Panc1 (cell line): ENCODE results near the gene SLC40A1. TPM values are rescaled to one million over a fixed set of nuclear protein-coding genes. Genes with fewer than 3 reads are reported as not detected.

Experiments used
- ATAC-seq: fragments of 200-7000 bp; cut with Tn5 transposase; 2 replicates; pipeline ENCODE4 v1.9.1; 2020; ENCODE audit warnings: mild to moderate bottlenecking, moderate library complexity
- BruUV-seq: library from RNA; stranded (reverse); fragments of 400-500 nt; replicated peaks from 2 replicates; lab custom pipeline; 2021; lab: Mats Ljungman, UMichigan
- CTCF ChIA-PET: fragments of 300-600 bp; sonication (Branson Sonifier 250); formaldehyde crosslinking; loops from one replicate; lab custom pipeline; 2022; ENCODE audit warnings: antibody characterized with exemption; lab: Charles Lee
- POLR2A ChIA-PET: fragments of 300-600 bp; sonication (Branson Sonifier 250); formaldehyde crosslinking; loops from one replicate; lab custom pipeline; 2022; ENCODE audit warnings: antibody characterized with exemption; lab: Charles Lee
- DNase-seq: peaks from one replicate; pipeline ENCODE4 v3.0.0-alpha.2; 2010; ENCODE audit warnings: low read depth, low spot score
- H3K27ac ChIP-seq: 2 replicates; pipeline ENCODE4 v1.5.1; 2011; ENCODE audit warnings: mild to moderate bottlenecking, low read length, inconsistent platforms
- H3K27me3 ChIP-seq: fragments of 200-500 bp; sonication (Bioruptor generic); 2 replicates; pipeline ENCODE4 v1.6.0; 2014; ENCODE audit warnings: low read length, inconsistent platforms; ENCODE audit not compliant: control insufficient read depth, insufficient read depth
- H3K36me3 ChIP-seq: fragments of 200-500 bp; sonication (Bioruptor generic); 2 replicates; pipeline ENCODE4 v1.5.1; 2014; ENCODE audit warnings: inconsistent platforms, mild to moderate bottlenecking, low read length, moderate library complexity; ENCODE audit not compliant: control insufficient read depth, insufficient read depth
- H3K4me1 ChIP-seq: 2 replicates; pipeline ENCODE4 v1.5.1; 2011; ENCODE audit warnings: inconsistent platforms, mild to moderate bottlenecking, low read length, moderate library complexity; ENCODE audit not compliant: control insufficient read depth, insufficient read depth
- H3K4me3 ChIP-seq, 2 experiments: 2 replicates each; pipeline ENCODE4 v1.5.1; 2011 to 2012; ENCODE audit warnings: low read depth in 2 of 2, low read length in 2 of 2, mild to moderate bottlenecking in 2 of 2, inconsistent platforms in 1 of 2, moderate library complexity in 1 of 2
- H3K9me3 ChIP-seq: fragments of 200-500 bp; sonication (Bioruptor generic); 2 replicates; pipeline ENCODE4 v1.5.1; 2014; ENCODE audit warnings: low read depth, mild to moderate bottlenecking, inconsistent platforms, low read length, moderate library complexity; ENCODE audit not compliant: control insufficient read depth, insufficient read depth
- CTCF ChIP-seq: fragments of 450-650 bp; IDR thresholded peaks from 2 replicates; pipeline ENCODE4 v1.5.1; 2017; ENCODE audit warnings: mild to moderate bottlenecking
- POLR2AphosphoS5 ChIP-seq: IDR thresholded peaks from 2 replicates; pipeline ENCODE4 v1.6.1; 2012; ENCODE audit warnings: mild to moderate bottlenecking, low read depth, low read length, moderate library complexity
- REST ChIP-seq, 2 experiments: IDR thresholded peaks; 2 replicates each; pipeline ENCODE4 v1.6.1; 2011 to 2012; ENCODE audit warnings: low read depth in 2 of 2, control low read depth in 1 of 2, low read length in 1 of 2, mild to moderate bottlenecking in 1 of 2, moderate library complexity in 1 of 2; ENCODE audit not compliant: insufficient read depth in 1 of 2
- SIN3A ChIP-seq: IDR thresholded peaks from 2 replicates; pipeline ENCODE4 v1.6.1; 2012; ENCODE audit warnings: low read depth, mild to moderate bottlenecking, low read length, moderate library complexity, borderline replicate concordance; ENCODE audit not compliant: insufficient read depth
- TCF7L2 ChIP-seq: IDR thresholded peaks from 2 replicates; pipeline ENCODE4 v1.6.1; 2011; ENCODE audit warnings: mild to moderate bottlenecking, low read depth, low read length, inconsistent platforms
- in situ Hi-C: cut with HindIII; loops from 2 replicates; pipeline ENCODE4 v1.10.0; 2016; ENCODE audit warnings: low sequenced_read_pairs, low pct_unique_long_range_greater_than_20kb
- intact Hi-C: fragments of 100-400 bp; cut with micrococcal nuclease; formaldehyde crosslinking; loops from one replicate; pipeline ENCODE4 v1.10.0; 2022; ENCODE audit not compliant: unreplicated experiment
- total RNA-seq: library from RNA; stranded (reverse); gene quantifications from one replicate; pipeline ENCODE4 v1.2.1, GENCODE V29; 2021; ENCODE audit not compliant: unreplicated experiment

SLC40A1 gene
- total RNA-seq, 1 experiment from 2014 or later, result 0.74 TPM

- Histone ChIP-seq H3K4me3 (no peak overlapping the region), H3K4me1 (no peaks in the 10 kb centered on the region; the same call in 1 of the 2 replicates), H3K36me3 (no peaks in the 10 kb centered on the region), H3K9me3 (no peaks in the 10 kb centered on the region), H3K27me3 (peaks cover 2% of the 10 kb centered on the region; the same call in 1 of the 2 replicates), H3K27ac (no peak overlapping the region)
- CTCF ChIA-PET, result no interaction called here
- no peak for TF ChIP-seq POLR2AphosphoS5
- TF ChIP-seq SIN3A, result no peak
- no peak for TF ChIP-seq TCF7L2
- TF ChIP-seq REST (IDR thresholded peaks at IDR 0.05; ENCODE audit: insufficient read depth in 1 of 2, low read depth in 2 of 2, low read length in 1 of 2), result no peak
- no peak for TF ChIP-seq CTCF
- in situ Hi-C loops, result no loop called here
- DNase-seq (no peak), ATAC-seq (no peak)
- intact Hi-C loops, result no loop called here
- no TSS peak for BruUV-seq
- POLR2A ChIA-PET, result no interaction called here
These were observed 60.8 kb downstream of the SLC40A1 start for GRCh38 chr2:189519631-189520387.

GRCh38 chr2:189517847-189518535, 62.6 kb downstream of the SLC40A1 start:
- BruUV-seq, result no TSS peak
- H3K4me3 ChIP-seq, result no peak overlapping the region
- ChIA-PET POLR2A (no interaction called here), CTCF (no interaction called here)
- H3K27ac ChIP-seq, result no peak overlapping the region
- peaks cover 7% of the 10 kb centered on the region for H3K27me3 ChIP-seq
- intact Hi-C loops (no loop called here), in situ Hi-C loops (no loop called here)
- DNase-seq (no peak), ATAC-seq (no peak)
- H3K9me3 ChIP-seq, result no peaks in the 10 kb centered on the region
- H3K36me3 ChIP-seq, result no peaks in the 10 kb centered on the region
- H3K4me1 ChIP-seq, result no peaks in the 10 kb centered on the region; the same call in 1 of the 2 replicates
- TF ChIP-seq POLR2AphosphoS5 (no peak), SIN3A (no peak), REST (IDR thresholded peaks at IDR 0.05; ENCODE audit: insufficient read depth in 1 of 2, low read depth in 2 of 2, low read length in 1 of 2) (no peak), CTCF (no peak), TCF7L2 (no peak)
